Trophoblast cell (in vitro differentiated cells and primary cell): Measurements from ENCODE around the gene ROCK2.

Source experiments
- DNase-seq, 2 donors: peaks; one replicate each; pipeline ENCODE4 v3.0.0-alpha.2; 2016
- H2AFZ ChIP-seq: 2 replicates; pipeline ENCODE4 v1.6.1; 2013; ENCODE audit warnings: low read length, moderate library complexity, mild to moderate bottlenecking; ENCODE audit not compliant: insufficient read depth, poor library complexity
- H2AK5ac ChIP-seq: 2 replicates; pipeline ENCODE4 v1.6.1; 2013; ENCODE audit warnings: mild to moderate bottlenecking, low read length
- H2BK120ac ChIP-seq: 2 replicates; pipeline ENCODE4 v1.6.1; 2013; ENCODE audit warnings: low read length, mild to moderate bottlenecking, moderate library complexity; ENCODE audit not compliant: insufficient read depth, poor library complexity
- H2BK12ac ChIP-seq: 2 replicates; pipeline ENCODE4 v1.6.1; 2013; ENCODE audit warnings: mild to moderate bottlenecking, low read length, moderate library complexity
- H2BK5ac ChIP-seq: 2 replicates; pipeline ENCODE4 v1.6.1; 2013; ENCODE audit warnings: low read length, low read depth, moderate library complexity, mild to moderate bottlenecking; ENCODE audit not compliant: poor library complexity
- H3K14ac ChIP-seq: 2 replicates; pipeline ENCODE4 v1.6.1; 2013; ENCODE audit warnings: mild to moderate bottlenecking, low read length
- H3K18ac ChIP-seq: 2 replicates; pipeline ENCODE4 v1.6.1; 2013; ENCODE audit warnings: mild to moderate bottlenecking, low read length
- H3K23ac ChIP-seq: 2 replicates; pipeline ENCODE4 v1.6.1; 2013; ENCODE audit warnings: low read length
- H3K27ac ChIP-seq: 2 replicates; pipeline ENCODE4 v1.5.1; 2013; ENCODE audit warnings: low read depth, mild to moderate bottlenecking, inconsistent platforms, low read length, moderate library complexity
- H3K27me3 ChIP-seq: 2 replicates; pipeline ENCODE4 v1.6.1; 2013; ENCODE audit warnings: inconsistent platforms, mild to moderate bottlenecking, low read length, moderate library complexity; ENCODE audit not compliant: insufficient read depth
- H3K36me3 ChIP-seq, 2 experiments: 1 replicate in 1 of 2; 2 replicates in 1 of 2; pipeline ENCODE4 v1.6.1; 2013; ENCODE audit warnings: low read length in 2 of 2, mild to moderate bottlenecking in 2 of 2, moderate library complexity in 1 of 2; ENCODE audit not compliant: insufficient read depth in 2 of 2, control insufficient read depth in 1 of 2
- H3K4ac ChIP-seq: 2 replicates; pipeline ENCODE4 v1.6.1; 2013; ENCODE audit warnings: low read depth, mild to moderate bottlenecking, low read length, moderate library complexity
- H3K4me1 ChIP-seq, 2 experiments: 1 replicate in 1 of 2; 2 replicates in 1 of 2; pipeline ENCODE4 v1.6.1; 2013; ENCODE audit warnings: low read length in 2 of 2, mild to moderate bottlenecking in 2 of 2, moderate library complexity in 1 of 2; ENCODE audit not compliant: insufficient read depth in 2 of 2, control insufficient read depth in 1 of 2
- H3K4me2 ChIP-seq: 2 replicates; pipeline ENCODE4 v1.6.1; 2013; ENCODE audit warnings: inconsistent platforms, mild to moderate bottlenecking, low read length, moderate library complexity
- H3K4me3 ChIP-seq: 2 replicates; pipeline ENCODE4 v1.5.1; 2013; ENCODE audit warnings: mild to moderate bottlenecking, low read depth, low read length, inconsistent platforms
- H3K79me1 ChIP-seq: one replicate; pipeline ENCODE4 v1.6.1; 2013; ENCODE audit warnings: low read length
- H3K79me2 ChIP-seq: 2 replicates; pipeline ENCODE4 v1.6.1; 2013; ENCODE audit warnings: low read length, mild to moderate bottlenecking; ENCODE audit not compliant: control insufficient read depth, insufficient read depth, poor library complexity
- H3K9ac ChIP-seq: 2 replicates; pipeline ENCODE4 v1.6.1; 2013; ENCODE audit warnings: mild to moderate bottlenecking, low read length
- H3K9me3 ChIP-seq: 2 replicates; pipeline ENCODE4 v1.6.1; 2013; ENCODE audit warnings: low read depth, mild to moderate bottlenecking, control low read depth, inconsistent platforms, low read length; ENCODE audit not compliant: insufficient read depth
- H4K12ac ChIP-seq: 2 replicates; pipeline ENCODE4 v1.6.1; 2013; ENCODE audit warnings: low read depth, mild to moderate bottlenecking, low read length, moderate library complexity
- H4K8ac ChIP-seq: 2 replicates; pipeline ENCODE4 v1.6.1; 2013; ENCODE audit warnings: low read depth, mild to moderate bottlenecking, low read length, moderate library complexity
- H4K91ac ChIP-seq: one replicate; pipeline ENCODE4 v1.6.1; 2013; ENCODE audit warnings: low read depth, mild to moderate bottlenecking, low read length, moderate library complexity
- WGBS: extraction: QIAGEN DNeasy Blood & Tissue Kit; methylation state at CpG from one replicate; pipeline ENCODE4 v1.1.7; 2013; ENCODE audit warnings: missing lambda C conversion rate; ENCODE audit not compliant: insufficient read length, insufficient coverage; ENCODE audit errors: extremely low coverage; 5-methylcytosine and 5-hydroxymethylcytosine counted together

ROCK2 gene

DNA sequence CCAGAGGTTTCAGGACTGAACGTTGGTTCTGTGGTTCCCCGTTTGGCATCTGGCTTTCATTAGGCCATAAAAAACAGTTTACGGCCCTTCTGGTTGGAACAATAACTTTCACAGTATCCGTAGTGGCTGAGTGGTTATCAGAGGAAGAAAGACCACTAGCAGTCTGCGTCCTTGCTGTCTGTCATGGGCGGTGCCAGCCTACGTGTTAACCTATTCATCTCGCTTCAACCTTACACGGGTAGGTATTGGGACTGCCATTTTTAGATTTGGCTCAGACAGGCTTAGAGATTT is 42.6 kb upstream of the ROCK2 start:
- H2BK120ac ChIP-seq = no peak overlapping the region
- no peak overlapping the region for H3K4ac ChIP-seq
- H4K8ac ChIP-seq = no peak overlapping the region
- no peak overlapping the region for H3K27ac ChIP-seq
- H2AK5ac ChIP-seq = no peak overlapping the region
- H3K79me2 ChIP-seq = no peaks in the 10 kb centered on the region
- WGBS = no CpG with 5 or more reads among the region's 9 CpGs
- H3K27me3 ChIP-seq = no peaks in the 10 kb centered on the region
- no peak overlapping the region for H4K91ac ChIP-seq
- H3K4me1 ChIP-seq = peaks cover 8 to 20% of the 10 kb centered on the region in 2 experiments
- no peak overlapping the region for H3K4me3 ChIP-seq
- no peak overlapping the region for H3K14ac ChIP-seq
- no peak overlapping the region for H3K18ac ChIP-seq
- H3K36me3 ChIP-seq = no peaks in the 10 kb centered on the region
- no peak overlapping the region for H2BK12ac ChIP-seq
- H2AFZ ChIP-seq = no peak overlapping the region
- H3K23ac ChIP-seq = no peak overlapping the region
- DNase-seq = no peak
- H3K4me2 ChIP-seq = no peak overlapping the region
- H3K79me1 ChIP-seq = peaks cover 5% of the 10 kb centered on the region
- H2BK5ac ChIP-seq = no peak overlapping the region
- no peak overlapping the region for H3K9ac ChIP-seq
- no peaks in the 10 kb centered on the region for H3K9me3 ChIP-seq
- H4K12ac ChIP-seq = no peak overlapping the region

DNA sequence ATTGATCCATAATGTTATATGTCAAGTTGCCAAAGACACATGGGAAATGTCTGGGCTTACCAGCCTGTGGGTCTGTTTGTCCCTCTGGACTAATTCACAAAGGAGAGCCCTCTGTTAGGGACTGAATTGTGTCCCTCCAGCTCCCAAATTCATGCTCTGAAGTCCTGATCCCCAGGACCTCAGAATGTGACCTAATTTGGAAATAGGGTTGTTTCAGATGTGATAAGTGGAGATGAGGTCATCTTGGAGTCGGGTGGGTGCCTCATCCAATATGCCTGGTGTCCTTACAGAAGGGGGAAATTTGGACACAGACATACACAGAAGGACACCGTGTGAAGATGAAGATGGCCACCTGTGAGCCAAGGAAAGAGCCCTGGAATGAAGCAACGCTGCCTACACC is 41.4 kb upstream of the ROCK2 start:
- H3K4me2 ChIP-seq = no peak overlapping the region
- no peak overlapping the region for H3K9ac ChIP-seq
- no peak overlapping the region for H3K23ac ChIP-seq
- no peak overlapping the region for H2AFZ ChIP-seq
- no peaks in the 10 kb centered on the region for H3K36me3 ChIP-seq
- H2BK120ac ChIP-seq = no peak overlapping the region
- H3K27ac ChIP-seq = no peak overlapping the region
- H2BK5ac ChIP-seq = no peak overlapping the region
- no peak overlapping the region for H4K91ac ChIP-seq
- H4K12ac ChIP-seq = no peak overlapping the region
- no peak for DNase-seq
- H3K79me1 ChIP-seq = peaks cover 3% of the 10 kb centered on the region
- H2AK5ac ChIP-seq = no peak overlapping the region
- no peak overlapping the region for H4K8ac ChIP-seq
- WGBS = no CpG with 5 or more reads among the region's 3 CpGs
- H3K4ac ChIP-seq = no peak overlapping the region
- H3K14ac ChIP-seq = no peak overlapping the region
- no peaks in the 10 kb centered on the region for H3K27me3 ChIP-seq
- H3K4me3 ChIP-seq = no peak overlapping the region
- no peak overlapping the region for H3K18ac ChIP-seq
- H3K4me1 ChIP-seq = peaks cover 5 to 15% of the 10 kb centered on the region in 2 experiments
- no peaks in the 10 kb centered on the region for H3K79me2 ChIP-seq
- H2BK12ac ChIP-seq = no peak overlapping the region
- no peaks in the 10 kb centered on the region for H3K9me3 ChIP-seq

DNA sequence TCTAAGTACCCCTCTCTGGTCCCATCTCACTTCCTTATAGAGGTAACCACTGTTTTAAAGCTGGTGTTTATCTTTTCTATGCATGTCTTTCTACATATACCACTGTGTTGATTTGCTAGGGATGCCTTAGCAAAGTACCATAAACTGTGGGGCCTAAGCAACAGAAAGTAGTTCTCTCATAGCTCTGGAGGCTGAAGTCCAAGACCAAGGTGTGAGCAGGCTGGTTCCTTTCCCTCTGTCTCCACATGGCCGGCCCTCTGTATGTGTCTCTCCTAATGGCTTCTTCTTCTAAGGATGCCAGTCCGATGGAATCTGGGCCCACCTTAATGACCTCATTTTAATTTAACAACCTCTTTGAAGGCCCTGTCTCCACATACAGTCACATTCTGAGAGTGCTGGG is 40.8 kb upstream of the ROCK2 start:
- Histone ChIP-seq H3K36me3 (no peaks in the 10 kb centered on the region), H2AK5ac (no peak overlapping the region), H3K79me1 (peaks cover 3% of the 10 kb centered on the region), H4K8ac (no peak overlapping the region), H3K9ac (no peak overlapping the region), H3K4me1 (peaks cover 5 to 15% of the 10 kb centered on the region in 2 experiments), H2BK5ac (no peak overlapping the region), H3K27ac (no peak overlapping the region), H3K23ac (no peak overlapping the region), H3K4me3 (no peak overlapping the region), H3K4ac (no peak overlapping the region), H3K4me2 (no peak overlapping the region), H3K9me3 (no peaks in the 10 kb centered on the region), H2BK12ac (no peak overlapping the region), H4K12ac (no peak overlapping the region), H3K79me2 (no peaks in the 10 kb centered on the region), H2AFZ (no peak overlapping the region), H4K91ac (no peak overlapping the region), H2BK120ac (no peak overlapping the region), H3K14ac (no peak overlapping the region), H3K27me3 (no peaks in the 10 kb centered on the region), H3K18ac (no peak overlapping the region)
- no CpG with 5 or more reads among the region's 2 CpGs for WGBS
- DNase-seq = no peak

DNA sequence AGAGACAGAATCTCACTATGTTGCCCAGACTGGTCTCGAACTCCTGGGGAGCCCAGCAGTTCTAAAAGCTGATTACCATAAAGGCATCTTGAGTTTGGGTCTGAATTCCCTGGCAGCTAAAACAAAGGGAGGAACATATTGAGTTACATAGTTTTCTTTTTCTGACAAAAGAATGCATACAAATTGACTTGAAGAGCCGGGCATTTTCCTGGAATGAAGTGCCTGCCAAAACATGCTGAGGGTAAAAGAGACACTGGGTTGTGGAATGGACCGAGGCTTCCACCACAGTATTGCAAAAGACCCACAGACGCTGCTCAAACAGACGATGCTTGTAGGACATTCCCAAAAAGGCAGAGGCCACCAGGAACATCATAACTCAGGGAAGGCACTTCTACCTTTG is 35.1 kb upstream of the ROCK2 start:
- Histone ChIP-seq H2AFZ (no peak overlapping the region), H2BK120ac (no peak overlapping the region), H4K8ac (no peak overlapping the region), H3K14ac (no peak overlapping the region), H3K79me2 (peaks cover 2% of the 10 kb centered on the region), H4K91ac (peak overlapping the region; percentile 3), H3K23ac (no peak overlapping the region), H3K9ac (no peak overlapping the region), H4K12ac (no peak overlapping the region), H3K18ac (no peak overlapping the region), H3K9me3 (no peaks in the 10 kb centered on the region), H2BK12ac (no peak overlapping the region), H3K27me3 (no peaks in the 10 kb centered on the region), H3K4me1 (peaks cover 18 to 25% of the 10 kb centered on the region in 2 experiments), H3K36me3 (no peaks in the 10 kb centered on the region), H3K4me3 (no peak overlapping the region), H3K4ac (no peak overlapping the region), H3K79me1 (peaks cover 18% of the 10 kb centered on the region), H3K27ac (no peak overlapping the region), H2BK5ac (no peak overlapping the region), H2AK5ac (no peak overlapping the region), H3K4me2 (no peak overlapping the region)
- peak; percentile 28 to 60 for DNase-seq
- WGBS = no CpG with 5 or more reads among the region's 5 CpGs
